GM19324 (cell line): ENCODE data around the gene PIGW.

Source experiments
- ATAC-seq: cut with Tn5 transposase; IDR thresholded peaks from one replicate; pipeline ENCODE4 v1.9.1; 2021; ENCODE audit warnings: mild to moderate bottlenecking, moderate library complexity; ENCODE audit not compliant: unreplicated experiment, low FRiP score

The PIGW gene

GRCh38 chr17:36534840-36535668 lies at the start of gene PIGW, which contains the start of gene MYO19:
Gene PIGW (plus strand): TSS chr17:36534987. CDS start chr17:36537102, 2,115 bp downstream.
Gene MYO19 (minus strand): TSS chr17:36534868. CDS start chr17:36532538, 2,330 bp downstream.
- peak; percentile 83 for ATAC-seq

- no peak for ATAC-seq
Measured at GRCh38 chr17:36485027-36485426, 49.8 kb upstream of the PIGW start.

GRCh38 chr17:36485805-36486203 lies 49.0 kb upstream of the PIGW start:
- ATAC-seq = peak; percentile 2

- peak; percentile 82 for ATAC-seq
Measured at GRCh38 chr17:36486204-36487194, 48.3 kb upstream of the PIGW start, which contains the start of gene ZNHIT3. Gene ZNHIT3 (plus strand): TSS chr17:36486681. CDS start chr17:36486700, 19 bp downstream.

GRCh38 chr17:36493956-36494355 lies 40.8 kb upstream of the PIGW start:
- no peak for ATAC-seq

- ATAC-seq = no peak
Measured at GRCh38 chr17:36494674-36495073, 40.1 kb upstream of the PIGW start.

- no peak for ATAC-seq
Measured at GRCh38 chr17:36495076-36495578, 39.7 kb upstream of the PIGW start.

- ATAC-seq = no peak
Measured at GRCh38 chr17:36496018-36496789, 38.6 kb upstream of the PIGW start.

- no peak for ATAC-seq
Measured at GRCh38 chr17:36498155-36498554, 36.6 kb upstream of the PIGW start.

GRCh38 chr17:36498560-36499300 lies 36.1 kb upstream of the PIGW start:
- no peak for ATAC-seq

- no peak for ATAC-seq
Measured at GRCh38 chr17:36500745-36501225, 34.0 kb upstream of the PIGW start.

GRCh38 chr17:36501351-36501750 lies 33.4 kb upstream of the PIGW start:
- ATAC-seq = no peak

GRCh38 chr17:36501963-36502362 lies 32.8 kb upstream of the PIGW start:
- ATAC-seq = no peak

- no peak for ATAC-seq
Measured at GRCh38 chr17:36503456-36504155, 31.2 kb upstream of the PIGW start.

GRCh38 chr17:36504156-36504545 lies 30.6 kb upstream of the PIGW start:
- no peak for ATAC-seq

GRCh38 chr17:36505171-36505570 lies 29.6 kb upstream of the PIGW start:
- ATAC-seq = no peak

- no peak for ATAC-seq
Measured at GRCh38 chr17:36506249-36506826, 28.4 kb upstream of the PIGW start.

- ATAC-seq = no peak
Measured at GRCh38 chr17:36506831-36507230, 28.0 kb upstream of the PIGW start.
